Stomach (tissue), 9 donors: Measurements from ENCODE around the gene PIM3. TPM values are rescaled to one million over a fixed set of nuclear protein-coding genes. Genes with fewer than 3 reads are reported as not detected.
A peak's percentile ranks its signal among the peaks of the same experiment; 100 is the strongest.

ENCODE experiments used
- DNase-seq, 2 donors: peaks; one replicate each; pipeline versions ENCODE4 v3.0.0 to v3.0.0-alpha.2; 2013 to 2019
- H3K27ac ChIP-seq, 5 donors: fragments of 200-600 bp in 4 of 5; sonication (generic) in 4 of 5; one replicate each; pipeline ENCODE4 v1.5.1; 2013 to 2019; ENCODE audit warnings: mild to moderate bottlenecking in 1 of 5, moderate library complexity in 1 of 5
- H3K27me3 ChIP-seq, 3 donors: fragments of 200-600 bp; sonication (generic); one replicate each; pipeline ENCODE4 v1.5.1; 2017 to 2019; ENCODE audit warnings: mixed run types in 1 of 3
- H3K36me3 ChIP-seq, 4 donors: fragments of 200-600 bp; sonication (generic); 1 replicate in 3 of 4; 2 replicates in 1 of 4; pipeline ENCODE4 v1.5.1; 2016 to 2019
- H3K4me1 ChIP-seq, 4 donors: fragments of 200-600 bp; sonication (generic); one replicate each; pipeline ENCODE4 v1.5.1; 2016 to 2019
- H3K4me3 ChIP-seq, 4 donors: fragments of 200-600 bp; sonication (generic) in 3 of 4; one replicate each; pipeline ENCODE4 v1.5.1; 2016 to 2019; ENCODE audit warnings: mild to moderate bottlenecking in 1 of 4
- H3K9me3 ChIP-seq, 4 donors: fragments of 200-600 bp; sonication (generic); one replicate each; pipeline ENCODE4 v1.5.1; 2016 to 2019
- CTCF ChIP-seq, 7 experiments: fragments of 450-650 bp in 4 of 7; fragments of 200-600 bp in 3 of 7; sonication (generic) in 3 of 7; IDR thresholded peaks; one replicate each; pipeline ENCODE4 v1.5.1; 2016 to 2019; ENCODE audit warnings: antibody characterized with exemption in 7 of 7, control low read depth in 2 of 7, mild to moderate bottlenecking in 1 of 7
- EP300 ChIP-seq: sonication (generic); formaldehyde crosslinking; IDR thresholded peaks from one replicate; pipeline ENCODE4 v1.6.1; 2017; ENCODE audit warnings: antibody characterized with exemption
- POLR2A ChIP-seq, 4 donors: fragments of 450-650 bp; IDR thresholded peaks; one replicate each; pipeline ENCODE4 v1.6.1; 2016; ENCODE audit warnings: antibody characterized with exemption in 4 of 4, control low read depth in 2 of 4, mild to moderate bottlenecking in 1 of 4, moderate library complexity in 1 of 4
- POLR2AphosphoS5 ChIP-seq, 3 donors: sonication (generic); formaldehyde crosslinking; IDR thresholded peaks; one replicate each; pipeline ENCODE4 v1.6.1; 2016; ENCODE audit warnings: antibody characterized with exemption in 3 of 3
- WGBS, 5 donors: extraction: QIAGEN DNeasy Blood & Tissue Kit in 3 of 5; methylation state at CpG; one replicate each; pipeline versions ENCODE4 v1.1.5 to v1.1.7; 2013 to 2018; 5-methylcytosine and 5-hydroxymethylcytosine counted together
- intact Hi-C: fragments of 100-400 bp; cut with DNase I; formaldehyde crosslinking; loops from one replicate; pipeline ENCODE4 v1.15.1; 2023; ENCODE audit warnings: low total_unique reads
- polyA plus RNA-seq, 3 donors: library from polyadenylated mRNA; stranded (reverse); fragments of 200-250 nt; gene quantifications; one replicate each; pipeline ENCODE4 v1.2.3, GENCODE V29; 2013
- total RNA-seq, 5 donors: library from RNA; depleted of rRNA; stranded (reverse); fragments of >200 nt; gene quantifications; one replicate each; pipeline versions ENCODE4 v1.1.0 to v1.2.3, GENCODE V29; 2014 to 2016
- donor health status: healthy with polysubstance abuse.
- donor health status: Bipolar disorder and iron deficiency.
- donor health status: healthy.

PIM3 gene
- total and polyA plus RNA-seq, 8 donors = 51.9 to 802 (median 84.6) TPM

GRCh38 chr22:49958931-49959781 is 1.4 kb upstream of the PIM3 start:
- 60 to 71% (median 68%) methylated on average over 27 to 29 of the region's 29 CpGs for WGBS, 5 donors
- Histone ChIP-seq H3K36me3 (peaks cover 18 to 29% (median 27%) of the 10 kb centered on the region in 4 donors), H3K27ac (peak overlapping the region; percentile 94 to 98 (median 98)), H3K9me3 (no peaks in the 10 kb centered on the region), H3K27me3 (no peaks in the 10 kb centered on the region), H3K4me3 (peak overlapping the region; percentile 70 to 89 (median 84)), H3K4me1 (peaks cover 37 to 73% (median 69%) of the 10 kb centered on the region in 4 donors)
- peak in 1 of 2 donors; percentile 49 for DNase-seq
- no peak for TF ChIP-seq POLR2A (IDR thresholded peaks at IDR 0.05)
- peak in 1 of 3 donors; percentile 38 for TF ChIP-seq POLR2AphosphoS5 (IDR thresholded peaks at IDR 0.05)
- intact Hi-C loops = no loop called here

GRCh38 chr22:49959782-49960158 is 802 bp upstream of the PIM3 start:
- Histone ChIP-seq H3K27me3 (no peaks in the 10 kb centered on the region), H3K27ac (peak overlapping the region; percentile 94 to 98 (median 98)), H3K4me3 (peak overlapping the region; percentile 70 to 89 (median 84)), H3K36me3 (peaks cover 24 to 35% (median 32%) of the 10 kb centered on the region in 4 donors), H3K4me1 (peaks cover 36 to 73% (median 69%) of the 10 kb centered on the region in 4 donors), H3K9me3 (no peaks in the 10 kb centered on the region)
- intact Hi-C loops = no loop called here
- TF ChIP-seq POLR2AphosphoS5 (IDR thresholded peaks at IDR 0.05) (no peak), POLR2A (IDR thresholded peaks at IDR 0.05) (no peak), EP300 (no peak), CTCF (IDR thresholded peaks at IDR 0.05) (peak in 1 of 7 experiments; percentile 23)
- DNase-seq = peak; percentile 66 to 83
- WGBS, 5 donors = 0 to 17% (median 5%) methylated on average over 1 to 21 of the region's 21 CpGs

GRCh38 chr22:49961005-49961600 is 531 bp downstream of the PIM3 start:
- Histone ChIP-seq H3K27ac (peak overlapping the region; percentile 94 to 98 (median 98)), H3K9me3 (no peaks in the 10 kb centered on the region), H3K4me1 (peaks cover 44 to 74% (median 70%) of the 10 kb centered on the region in 4 donors), H3K4me3 (peak overlapping the region; percentile 81 to 99 (median 88)), H3K27me3 (no peaks in the 10 kb centered on the region), H3K36me3 (peaks cover 35 to 43% (median 39%) of the 10 kb centered on the region in 4 donors)
- TF ChIP-seq EP300 (no peak), POLR2AphosphoS5 (IDR thresholded peaks at IDR 0.05) (no peak), CTCF (IDR thresholded peaks at IDR 0.05) (no peak), POLR2A (IDR thresholded peaks at IDR 0.05) (no peak)
- DNase-seq = peak; percentile 44 to 82
- intact Hi-C loops = no loop called here
- 0 to 1% (median 1%) methylated on average over 11 to 82 of the region's 84 CpGs for WGBS, 5 donors

GRCh38 chr22:49961601-49962011 is 1.0 kb downstream of the PIM3 start:
- intact Hi-C loops = no loop called here

More at GRCh38 chr22:49961601-49962011, 1.0 kb downstream of the PIM3 start:
- peaks cover 49 to 75% (median 70%) of the 10 kb centered on the region in 4 donors for H3K4me1 ChIP-seq
- no peaks in the 10 kb centered on the region for H3K9me3 ChIP-seq
- H3K27me3 ChIP-seq = no peaks in the 10 kb centered on the region
- 1 to 4% (median 2%) methylated on average over 18 to 49 of the region's 49 CpGs for WGBS, 5 donors
- peak overlapping the region; percentile 81 to 99 (median 88) for H3K4me3 ChIP-seq
- peaks cover 35 to 43% (median 39%) of the 10 kb centered on the region in 4 donors for H3K36me3 ChIP-seq
- H3K27ac ChIP-seq = peak overlapping the region; percentile 94 to 98 (median 98)
- no peak for DNase-seq
- no peak for TF ChIP-seq POLR2A (IDR thresholded peaks at IDR 0.05)
- peak in 2 of 3 donors; percentile 53 to 55 for TF ChIP-seq POLR2AphosphoS5 (IDR thresholded peaks at IDR 0.05)
- TF ChIP-seq EP300 = no peak
- no peak for TF ChIP-seq CTCF (IDR thresholded peaks at IDR 0.05)
